GM12878 (cell line): Measurements from ENCODE around the gene GALC. TPM values are rescaled to one million over a fixed set of nuclear protein-coding genes. Genes with fewer than 3 reads are reported as not detected.

Source experiments
- ATAC-seq: fragments of 200-7000 bp; cut with Tn5 transposase; 3 replicates; pipeline ENCODE4 v1.9.1; 2020; ENCODE audit warnings: mild to moderate bottlenecking, moderate library complexity
- BruUV-seq: library from RNA; stranded (reverse); fragments of 400-500 nt; replicated peaks from 2 replicates; lab custom pipeline; 2021; lab: Mats Ljungman, UMichigan
- CTCF ChIA-PET: fragments of 300-600 bp; sonication (Branson Sonifier 250); formaldehyde crosslinking; extraction: SDS; loops from one replicate; lab custom pipeline; 2021; ENCODE audit warnings: inconsistent platforms; lab: Yijun Ruan, JAX
- POLR2A ChIA-PET: fragments of 350-600 bp; formaldehyde crosslinking; extraction: SDS; loops from one replicate; lab custom pipeline; 2021; ENCODE audit warnings: inconsistent platforms; lab: Charles Lee
- RAD21 ChIA-PET: fragments of 300-600 bp; sonication (Branson Sonifier 250); formaldehyde crosslinking; loops from one replicate; lab custom pipeline; 2023; ENCODE audit warnings: antibody characterized with exemption; ENCODE audit not compliant: unreplicated experiment; lab: Charles Lee
- SMC1A ChIA-PET: fragments of 300-600 bp; sonication (Branson Sonifier 250); formaldehyde crosslinking; loops from one replicate; lab custom pipeline; 2023; ENCODE audit not compliant: unreplicated experiment, uncharacterized antibody; lab: Charles Lee
- DNase-seq: peaks from one replicate; pipeline ENCODE4 v3.0.0-alpha.2; 2011; ENCODE audit warnings: low read depth, low spot score
- FAIRE-seq: peaks from 3 replicates; lab custom pipeline; 2011; peaks lifted over from hg19 to GRCh38; lab: Jason Lieb, UNC
- H2AFZ ChIP-seq: 2 replicates; pipeline ENCODE4 v1.6.0; 2011; ENCODE audit warnings: low read depth, low read length, control low read depth; ENCODE audit not compliant: control insufficient read depth
- H3K27ac ChIP-seq: 2 replicates; pipeline ENCODE4 v1.5.1; 2011; ENCODE audit warnings: control low read depth; ENCODE audit not compliant: control insufficient read depth, insufficient read depth
- H3K27me3 ChIP-seq, 2 experiments: replicated peaks in 1 of 2; 2 replicates each; pipeline versions ENCODE4 v1.6.0 to v1.6.1; 2011; ENCODE audit warnings: low read length in 1 of 2; ENCODE audit not compliant: control insufficient read depth in 2 of 2, insufficient read depth in 2 of 2
- H3K36me3 ChIP-seq, 2 experiments: 2 replicates each; pipeline ENCODE4 v1.5.1; 2011; ENCODE audit warnings: low read length in 1 of 2; ENCODE audit not compliant: control insufficient read depth in 2 of 2, insufficient read depth in 2 of 2
- H3K4me1 ChIP-seq: 2 replicates; pipeline ENCODE4 v1.6.1; 2011; ENCODE audit warnings: mild to moderate bottlenecking, low read length, moderate library complexity, mixed read lengths; ENCODE audit not compliant: control insufficient read depth, insufficient read depth
- H3K4me2 ChIP-seq: 2 replicates; pipeline ENCODE4 v1.6.0; 2011; ENCODE audit warnings: control low read depth; ENCODE audit not compliant: control insufficient read depth, insufficient read depth
- H3K4me3 ChIP-seq: fragments of 200-600 bp; sonication (generic); 2 replicates; pipeline ENCODE4 v1.5.1; 2016
- H3K79me2 ChIP-seq: 2 replicates; pipeline ENCODE4 v1.6.0; 2011; ENCODE audit warnings: low read length; ENCODE audit not compliant: control insufficient read depth, insufficient read depth
- H3K9ac ChIP-seq: 2 replicates; pipeline ENCODE4 v1.8.0; 2011; ENCODE audit warnings: low read length, control low read depth, mixed read lengths; ENCODE audit not compliant: control insufficient read depth, insufficient read depth
- H3K9me3 ChIP-seq: replicated peaks from 3 replicates; pipeline ENCODE4 v1.5.1; 2011; ENCODE audit warnings: mild to moderate bottlenecking, low read length; ENCODE audit not compliant: control insufficient read depth, insufficient read depth
- H4K20me1 ChIP-seq: 2 replicates; pipeline ENCODE4 v1.6.0; 2011; ENCODE audit not compliant: control insufficient read depth, insufficient read depth
- ATF3 ChIP-seq: IDR thresholded peaks from 2 replicates; pipeline ENCODE4 v1.6.1; 2011; ENCODE audit warnings: low read depth, mild to moderate bottlenecking, low read length, moderate library complexity, borderline replicate concordance; ENCODE audit errors: extremely low read depth
- MEF2A ChIP-seq: IDR thresholded peaks from 2 replicates; pipeline ENCODE4 v1.6.1; 2011; ENCODE audit warnings: low read depth, mild to moderate bottlenecking, low read length, moderate library complexity; ENCODE audit not compliant: insufficient read depth
- MEF2B ChIP-seq: fragments of 450-650 bp; IDR thresholded peaks from 2 replicates; pipeline ENCODE4 v1.6.1; 2018; ENCODE audit warnings: mild to moderate bottlenecking, moderate library complexity; ENCODE audit not compliant: partially characterized antibody, poor library complexity, severe bottlenecking
- NR2F1 ChIP-seq: fragments of 450-650 bp; conservative IDR thresholded peaks from 2 replicates; pipeline ENCODE4 v1.6.1; 2017; ENCODE audit warnings: mild to moderate bottlenecking
- SREBF2 ChIP-seq: IDR thresholded peaks from 2 replicates; pipeline ENCODE4 v1.6.1; 2012; ENCODE audit warnings: mild to moderate bottlenecking, low read length
- TCF12 ChIP-seq: IDR thresholded peaks from 2 replicates; pipeline ENCODE4 v1.6.1; 2011; ENCODE audit warnings: low read depth, mild to moderate bottlenecking, low read length
- TCF7 ChIP-seq: IDR thresholded peaks from 2 replicates; pipeline ENCODE4 v1.6.1; 2014; ENCODE audit warnings: antibody characterized with exemption, borderline replicate concordance
- ZNF592 ChIP-seq: fragments of 450-650 bp; IDR thresholded peaks from 2 replicates; pipeline ENCODE4 v1.6.1; 2017; ENCODE audit warnings: mild to moderate bottlenecking, moderate library complexity
- WGBS: methylation state at CpG from one replicate; pipeline ENCODE4 v1.1.6; 2016; ENCODE audit warnings: low lambda C conversion rate; ENCODE audit not compliant: insufficient replicate concordance, insufficient coverage; ENCODE audit errors: missing lambda C conversion rate; 5-methylcytosine and 5-hydroxymethylcytosine counted together
- in situ Hi-C: fragments of 300-500 bp; cut with MboI; formaldehyde crosslinking; loops from 9 replicates; pipeline ENCODE4 v1.14.3; 2018; ENCODE audit warnings: mixed read lengths
- intact Hi-C: fragments of 100-400 bp; cut with micrococcal nuclease; formaldehyde crosslinking; loops from one replicate; pipeline ENCODE4 v1.14.2; 2022; ENCODE audit not compliant: unreplicated experiment
- polyA plus RNA-seq, 11 experiments: library from polyadenylated mRNA; depleted of rRNA in 4 of 11; unstranded in 6 of 11; stranded (reverse) in 5 of 11; fragments of >200 nt; fragmentation: Nextera tagmentation in 4 of 11; fragmentation: Illumina TruSeq in 1 of 11; extraction: Ambion mirVana in 4 of 11; extraction: Trizol in 1 of 11; gene quantifications; 1 replicate in 1 of 11; 2 replicates in 10 of 11; pipeline versions ENCODE4 v1.2.1 to v1.2.3, GENCODE V29; 2011 to 2016; ENCODE audit warnings: inconsistent platforms in 2 of 11, missing spikeins in 2 of 11, low read depth in 1 of 11
- total RNA-seq, 4 experiments: library from RNA; depleted of rRNA in 3 of 4; stranded (reverse); fragments of >200 nt in 3 of 4; fragmentation: Illumina TruSeq in 1 of 4; extraction: Trizol in 1 of 4; gene quantifications; 2 replicates each; pipeline versions ENCODE4 v1.2.1 to v1.2.3, GENCODE V29; 2013 to 2021

GALC gene
- total and polyA plus RNA-seq, 10 of the 15 experiments (the other 5 are each of a cell fraction or from before 2014, with no cell fraction given): 1.3 to 14.0 (median 4.5) TPM

GRCh38 chr14:87995500-87996290 lies 2.7 kb upstream of the GALC start:
- peaks cover 26% of the 10 kb centered on the region for H3K4me1 ChIP-seq
- ChIA-PET SMC1A (interaction anchor here (0.7 to 5.4 kb wide), 12 partner anchors 10 to 50 kb away, joined by 3 to 158 read pairs (median 3); partner anchors contain the start of gene GPR65), POLR2A (interaction anchor here (0.9 to 5.4 kb wide), 5 partner anchors 10 to 686 kb away, joined by 3 to 122 read pairs (median 4); partner anchors contain the start of gene GPR65), RAD21 (interaction anchor here (1.0 to 5.4 kb wide), 7 partner anchors 9 to 51 kb away, joined by 3 to 107 read pairs (median 9); partner anchors contain the start of gene GPR65), CTCF (interaction anchor here (0.7 to 3.5 kb wide), 11 partner anchors 7 to 173 kb away, joined by 3 to 22 read pairs (median 7); partner anchors contain the start of gene GPR65)
- 88% methylated on average over 6 of the region's 6 CpGs for WGBS
- TF ChIP-seq MEF2A (no peak), ZNF592 (peak; percentile 37; the same call in 1 of the 2 replicates), ATF3 (no peak), NR2F1 (no peak), MEF2B (peak; percentile 8), TCF7 (no peak), TCF12 (0 out of 2 replicates have a peak, but pooled peaks have one; percentile 23), SREBF2 (no peak)
- in situ Hi-C loops: no loop called here
- no peaks in the 10 kb centered on the region for H3K27me3 ChIP-seq
- H3K36me3 ChIP-seq: no peaks in the 10 kb centered on the region
- H4K20me1 ChIP-seq: no peaks in the 10 kb centered on the region
- peak overlapping the region; percentile 15; the same call in 1 of the 2 replicates for H3K9ac ChIP-seq
- peak; percentile 10 for ATAC-seq
- DNase-seq: no peak
- peak overlapping the region; percentile 78 for H3K27ac ChIP-seq
- intact Hi-C loops: loop anchor here (1.0 to 10.0 kb wide), 2 partner anchors 10 to 1959 kb away; partner anchors contain the start of genes EFCAB11, GPR65 and TDP1
- no peaks in the 10 kb centered on the region; the same call in 1 of the 3 replicates for H3K9me3 ChIP-seq
- peak overlapping the region; percentile 11; the same call in 1 of the 2 replicates for H3K4me2 ChIP-seq
- no peaks in the 10 kb centered on the region for H3K79me2 ChIP-seq
- BruUV-seq: TSS peak; percentile 49
- FAIRE-seq: no peak
- H3K4me3 ChIP-seq: no peak overlapping the region
- peak overlapping the region; percentile 47 for H2AFZ ChIP-seq
